GM21576 (cell line): ENCODE results near the gene MTFR1L.

Experiments used
- ATAC-seq: cut with Tn5 transposase; IDR thresholded peaks from one replicate; pipeline ENCODE4 v1.9.1; 2021; ENCODE audit warnings: mild to moderate bottlenecking, moderate library complexity; ENCODE audit not compliant: unreplicated experiment

The MTFR1L gene

GRCh38 chr1:25858906-25859789 is 39.4 kb downstream of the MTFR1L start, which contains the start of gene AUNIP:
Gene AUNIP, minus strand, starts transcription at chr1:25859457. Its CDS starts 100 bp downstream, at chr1:25859357.
- ATAC-seq, result peak; percentile 76

DNA sequence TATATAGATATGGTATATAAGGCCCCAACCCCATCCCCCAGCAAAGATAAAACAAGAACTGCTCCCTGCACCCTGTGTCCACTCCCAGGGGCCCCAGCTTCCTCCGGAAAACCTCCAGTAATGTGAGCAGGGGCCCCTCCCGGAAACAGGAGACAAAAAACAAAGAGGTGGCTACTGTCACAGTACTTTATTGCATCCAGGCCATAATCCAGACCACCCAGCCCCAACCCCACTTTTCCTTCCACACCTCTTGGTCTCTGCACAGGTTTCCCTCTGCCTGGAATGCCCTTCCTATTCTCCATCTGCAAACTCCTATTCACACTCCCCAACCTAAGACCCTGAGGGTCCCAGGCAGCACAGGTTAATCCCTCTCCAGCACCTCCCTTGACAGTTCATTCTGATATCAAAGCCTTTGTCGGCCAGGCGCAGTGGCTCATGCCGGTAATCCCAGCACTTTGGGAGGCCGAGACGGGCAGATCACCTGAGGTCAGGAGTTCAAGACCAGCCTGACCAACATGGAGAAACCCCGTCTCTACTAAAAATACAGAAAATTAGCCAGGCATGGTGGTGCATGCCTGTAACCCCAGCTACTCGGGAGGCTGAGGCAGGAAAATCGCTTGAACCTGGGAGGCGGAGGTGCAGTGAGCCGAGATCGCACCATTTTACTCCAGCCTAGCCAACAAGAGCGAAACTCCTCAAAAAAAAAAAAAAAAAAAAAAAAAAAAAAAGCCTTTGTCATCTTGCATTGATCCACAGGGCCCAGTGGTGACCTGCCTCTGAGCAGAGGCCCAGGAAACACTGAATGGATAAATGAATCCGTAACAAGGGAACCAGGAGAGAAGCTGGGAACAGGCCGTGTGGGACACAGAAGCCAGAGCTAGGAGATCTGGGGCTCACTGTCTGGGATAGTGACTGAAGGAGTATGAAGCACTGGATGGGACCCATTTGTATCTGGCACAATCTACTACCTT is 41.8 kb downstream of the MTFR1L start:
- ATAC-seq, result no peak

GRCh38 chr1:25862785-25863485 is 43.2 kb downstream of the MTFR1L start:
- ATAC-seq, result no peak

GRCh38 chr1:25863486-25864262 is 43.9 kb downstream of the MTFR1L start:
- no peak for ATAC-seq

GRCh38 chr1:25864434-25864833 is 44.7 kb downstream of the MTFR1L start:
- ATAC-seq, result no peak

DNA sequence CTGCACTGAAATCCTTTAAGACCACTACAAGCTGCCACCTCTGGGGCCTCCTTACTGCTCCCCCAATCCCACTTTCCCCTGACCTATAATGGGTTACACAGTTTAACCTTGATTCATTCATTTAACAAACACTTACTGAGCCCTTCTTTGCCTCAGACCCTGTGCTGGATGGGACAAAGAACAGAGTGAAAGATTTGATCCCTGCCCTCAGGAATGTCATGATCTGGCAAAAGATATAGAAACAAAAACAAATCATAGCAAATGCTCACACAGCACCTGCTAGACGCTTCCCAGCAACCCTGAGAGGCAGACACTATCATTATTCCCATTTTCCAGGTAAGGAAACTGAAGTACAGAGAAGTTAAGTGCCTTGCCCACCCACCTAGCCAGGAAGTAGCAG is 46.5 kb downstream of the MTFR1L start:
- no peak for ATAC-seq

DNA sequence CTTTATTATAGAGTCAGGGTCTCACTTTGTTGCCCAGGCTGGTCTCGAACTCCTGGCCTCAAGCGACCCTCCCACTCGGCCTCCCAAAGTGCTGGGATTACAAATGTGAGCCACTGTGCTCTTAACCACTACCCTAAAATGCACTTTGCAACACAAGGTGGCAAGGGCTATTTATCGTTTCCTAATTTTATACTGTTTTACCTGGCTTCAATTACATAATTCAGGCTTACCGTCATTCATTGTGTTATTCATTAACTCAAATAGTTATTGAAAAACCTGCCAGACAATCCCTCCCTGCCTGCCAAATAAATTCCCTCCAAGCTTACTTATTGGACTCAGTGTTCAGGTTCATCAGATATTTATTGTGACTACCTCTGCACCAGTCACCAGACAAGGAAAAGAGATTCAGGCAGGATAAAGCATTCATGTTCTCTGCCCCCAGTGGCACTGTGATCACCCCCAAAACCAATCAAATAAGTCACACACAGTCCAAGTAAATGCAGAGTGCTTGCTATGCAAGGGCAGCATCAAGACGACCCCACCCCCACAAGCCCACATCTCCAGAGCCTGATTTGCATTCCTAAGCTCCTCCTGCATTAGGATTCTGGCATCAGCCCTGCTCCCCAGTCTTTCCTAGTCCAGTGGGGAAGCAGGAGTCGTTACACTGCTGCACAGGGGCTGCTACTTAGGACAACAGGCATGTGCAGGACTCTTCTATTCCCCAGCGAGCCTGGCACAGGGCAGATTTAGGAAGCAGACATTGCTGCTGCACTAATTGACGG is 47.6 kb downstream of the MTFR1L start:
- no peak for ATAC-seq

GRCh38 chr1:25869909-25870606 is 50.3 kb downstream of the MTFR1L start:
- no peak for ATAC-seq

- no peak for ATAC-seq
Observed at GRCh38 chr1:25870614-25871013, 50.9 kb downstream of the MTFR1L start.

- ATAC-seq, result no peak
Observed at GRCh38 chr1:25871086-25871703, 51.4 kb downstream of the MTFR1L start.

- ATAC-seq, result no peak
Observed at GRCh38 chr1:25871704-25872494, 52.1 kb downstream of the MTFR1L start.

- no peak for ATAC-seq
Observed at GRCh38 chr1:25872713-25873112, 53.0 kb downstream of the MTFR1L start.

- no peak for ATAC-seq
Observed at GRCh38 chr1:25873120-25873519, 53.4 kb downstream of the MTFR1L start.

DNA sequence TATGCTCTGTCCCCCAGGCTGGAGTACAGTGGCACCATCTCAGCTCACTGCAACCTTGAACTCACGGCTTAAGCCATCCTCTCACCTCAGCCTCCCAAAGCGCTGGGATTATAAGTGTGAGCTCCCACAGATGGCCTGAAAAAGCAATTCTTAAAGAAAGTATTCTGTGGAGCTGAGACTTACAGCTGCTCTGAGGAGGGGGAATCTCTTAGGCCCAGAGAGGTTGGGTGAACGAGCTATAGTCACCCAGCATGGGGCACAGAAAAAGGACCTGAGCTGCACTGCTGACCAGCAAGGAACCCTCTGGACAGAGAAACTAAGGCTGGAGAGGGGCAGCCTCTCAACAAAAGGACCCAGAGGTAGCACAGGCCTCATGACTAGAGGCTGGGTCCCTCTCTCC is 54.5 kb downstream of the MTFR1L start:
- no peak for ATAC-seq

DNA sequence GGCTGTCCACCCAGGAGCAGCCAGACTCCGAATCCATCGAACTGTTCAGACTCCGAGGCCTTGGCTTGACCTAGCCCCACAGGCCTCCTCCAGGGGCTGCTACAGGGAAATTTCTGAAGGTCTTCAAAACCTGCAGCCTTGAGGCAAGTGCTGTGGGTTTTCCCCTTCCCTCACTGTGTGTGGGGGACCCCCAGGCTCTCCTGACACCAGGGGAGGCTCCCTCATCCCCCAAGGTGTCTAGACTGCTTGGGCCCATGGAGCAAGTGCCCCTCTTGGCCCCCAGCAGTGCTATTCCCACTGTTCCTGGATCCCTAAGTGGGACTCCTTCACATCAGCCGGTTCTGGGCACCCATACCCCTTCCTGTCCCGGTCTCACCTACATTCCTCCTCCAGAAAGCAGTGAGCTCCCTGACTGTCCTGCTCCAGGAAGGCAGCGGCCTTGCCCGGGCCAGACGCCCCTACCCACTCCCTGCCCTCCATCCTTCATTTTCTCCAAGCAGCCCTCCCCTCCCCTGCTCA is 54.9 kb downstream of the MTFR1L start:
- peak; percentile 7 for ATAC-seq

DNA sequence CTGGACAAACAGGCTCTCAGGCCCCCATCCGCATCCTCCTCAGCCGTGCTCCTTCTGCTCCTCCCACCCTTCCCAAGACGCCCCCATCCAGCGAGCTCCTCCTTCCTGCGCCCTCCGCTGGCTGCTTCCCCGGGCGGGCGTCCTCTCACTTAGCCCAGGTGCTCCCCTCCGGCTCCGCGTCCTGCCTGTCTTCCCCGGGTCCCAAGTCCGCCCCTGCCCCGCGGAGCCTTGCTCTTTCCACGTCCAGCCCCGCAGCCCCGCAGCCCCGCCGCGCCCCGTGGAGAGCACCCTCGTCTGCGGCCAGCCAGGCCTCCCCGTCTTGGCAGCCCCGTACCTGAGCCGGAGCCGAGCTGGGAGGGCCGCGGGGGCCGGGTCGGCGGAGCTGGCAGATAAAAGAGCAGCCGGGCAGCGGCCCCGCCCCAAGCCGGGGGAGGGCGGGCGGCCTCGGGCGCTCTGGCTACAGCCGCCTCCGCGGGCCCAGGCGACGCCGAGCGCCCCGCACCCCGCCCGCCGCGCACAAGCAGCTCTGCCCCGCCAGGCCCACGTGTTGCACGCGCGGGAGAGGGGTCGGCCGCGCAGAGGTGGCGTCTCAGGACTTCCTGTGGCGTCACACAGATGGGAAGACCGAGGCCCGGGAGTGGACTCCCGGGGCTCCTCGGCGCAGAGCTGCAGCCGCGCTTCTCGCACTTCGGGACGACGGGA is 55.6 kb downstream of the MTFR1L start, which contains the start of gene PAQR7:
PAQR7 (minus strand) TSS at position 555 of the 702 bp plus-strand sequence. CDS start 11,869 bp downstream, outside the sequence.
- ATAC-seq, result peak; percentile 51
